HG03066 (cell line): Measurements from ENCODE around the gene TGM2.
"Not testable (repeated sequence)": the region's sequence is repeated elsewhere in the genome, so short reads cannot be mapped to it uniquely, and the experiment has no call there.

Experiments used
- ATAC-seq: cut with Tn5 transposase; IDR thresholded peaks from one replicate; pipeline ENCODE4 v1.9.1; 2021; ENCODE audit warnings: low read depth; ENCODE audit not compliant: unreplicated experiment

The TGM2 gene

GRCh38 chr20:38104285-38104684 lies 60.8 kb downstream of the TGM2 start:
- no peak for ATAC-seq

GRCh38 chr20:38102206-38102605 lies 62.9 kb downstream of the TGM2 start:
- ATAC-seq = not testable (repeated sequence)

GRCh38 chr20:38098952-38099351 lies 66.1 kb downstream of the TGM2 start:
- no peak for ATAC-seq

- no peak for ATAC-seq
Observed at GRCh38 chr20:38095017-38095686, 69.9 kb downstream of the TGM2 start.

- ATAC-seq = peak; percentile 63
Observed at GRCh38 chr20:38094373-38094891, 70.6 kb downstream of the TGM2 start.

GRCh38 chr20:38093641-38094077 lies 71.4 kb downstream of the TGM2 start:
- no peak for ATAC-seq

- no peak for ATAC-seq
Observed at GRCh38 chr20:38092915-38093314, 72.2 kb downstream of the TGM2 start.

GRCh38 chr20:38092260-38092857 lies 72.7 kb downstream of the TGM2 start:
- ATAC-seq = no peak

GRCh38 chr20:38091441-38092216 lies 73.4 kb downstream of the TGM2 start:
- peak; percentile 36 for ATAC-seq

- no peak for ATAC-seq
Observed at GRCh38 chr20:38090061-38090460, 75.0 kb downstream of the TGM2 start.

- no peak for ATAC-seq
Observed at GRCh38 chr20:38089500-38089899, 75.6 kb downstream of the TGM2 start.

- ATAC-seq = no peak
Observed at GRCh38 chr20:38085026-38085425, 80.0 kb downstream of the TGM2 start.

- no peak for ATAC-seq
Observed at GRCh38 chr20:38084425-38084951, 80.6 kb downstream of the TGM2 start.

- no peak for ATAC-seq
Observed at GRCh38 chr20:38083338-38084048, 81.6 kb downstream of the TGM2 start.

GRCh38 chr20:38082894-38083293 lies 82.2 kb downstream of the TGM2 start:
- ATAC-seq = no peak

GRCh38 chr20:38081575-38081974 lies 83.5 kb downstream of the TGM2 start:
- no peak for ATAC-seq

GRCh38 chr20:38079353-38079752 lies 85.7 kb downstream of the TGM2 start:
- ATAC-seq = no peak

- ATAC-seq = no peak
Observed at GRCh38 chr20:38078084-38078483, 87.0 kb downstream of the TGM2 start.
